Sigmoid colon (tissue), 4 donors: ENCODE data around the gene UMODL1.

Source experiments
- CTCF ChIP-seq, 4 experiments: fragments of 450-650 bp in 3 of 4; fragments of 200-600 bp in 1 of 4; IDR thresholded peaks; one replicate each; pipeline ENCODE4 v1.5.1; 2016 to 2019; ENCODE audit warnings: antibody characterized with exemption in 4 of 4, mild to moderate bottlenecking in 3 of 4, moderate library complexity in 2 of 4
- EP300 ChIP-seq, 4 donors: sonication (generic); formaldehyde crosslinking; IDR thresholded peaks; one replicate each; pipeline ENCODE4 v1.6.1; 2017; ENCODE audit warnings: antibody characterized with exemption in 4 of 4
- POLR2A ChIP-seq, 2 donors: fragments of 450-650 bp; IDR thresholded peaks; one replicate each; pipeline ENCODE4 v1.6.1; 2016; ENCODE audit warnings: antibody characterized with exemption in 2 of 2, mild to moderate bottlenecking in 2 of 2, moderate library complexity in 2 of 2
- POLR2AphosphoS5 ChIP-seq, 4 donors: sonication (generic); formaldehyde crosslinking; IDR thresholded peaks; one replicate each; pipeline ENCODE4 v1.6.1; 2017; ENCODE audit warnings: antibody characterized with exemption in 4 of 4

GRCh38 chr21:42190486-42190863 lies 119.4 kb downstream of the UMODL1 start:
- no peak for TF ChIP-seq POLR2AphosphoS5 (IDR thresholded peaks at IDR 0.05)
- TF ChIP-seq POLR2A (IDR thresholded peaks at IDR 0.05), result no peak
- no peak for TF ChIP-seq CTCF (IDR thresholded peaks at IDR 0.05)
- TF ChIP-seq EP300 (IDR thresholded peaks at IDR 0.05), result no peak
